PFSK-1 (cell line): Measurements from ENCODE around the gene CWC27.

Experiments used
- FOXP2 ChIP-seq: optimal IDR thresholded peaks from 2 replicates; pipeline ENCODE3; 2011; ENCODE audit warnings: borderline replicate concordance, control low read depth, inconsistent platforms; ENCODE audit not compliant: insufficient read depth; ENCODE audit errors: extremely low read length, extremely low read depth
- POLR2AphosphoS5 ChIP-seq: IDR thresholded peaks from 2 replicates; pipeline ENCODE4 v1.6.1; 2012; ENCODE audit warnings: low read depth, mild to moderate bottlenecking, control low read depth, low read length, moderate library complexity
- SIN3A ChIP-seq: IDR thresholded peaks from 2 replicates; pipeline ENCODE4 v1.6.1; 2012; ENCODE audit warnings: mild to moderate bottlenecking, low read length, moderate library complexity, borderline replicate concordance; ENCODE audit not compliant: insufficient read depth
- TAF1 ChIP-seq: IDR thresholded peaks from 2 replicates; pipeline ENCODE4 v1.6.1; 2012; ENCODE audit warnings: low read length, control low read depth, borderline replicate concordance; ENCODE audit not compliant: insufficient read depth
- TF ChIP-seq, protein P1 (sequence below), 2 experiments: IDR thresholded peaks; 2 replicates each; pipeline versions ENCODE4 v1.6.1 to v1.8.0; 2011 to 2012; ENCODE audit warnings: low read depth in 2 of 2, low read length in 2 of 2, control low read depth in 1 of 2, inconsistent platforms in 1 of 2, mild to moderate bottlenecking in 1 of 2, moderate library complexity in 1 of 2; ENCODE audit not compliant: insufficient read depth in 1 of 2

Gene CWC27

DNA sequence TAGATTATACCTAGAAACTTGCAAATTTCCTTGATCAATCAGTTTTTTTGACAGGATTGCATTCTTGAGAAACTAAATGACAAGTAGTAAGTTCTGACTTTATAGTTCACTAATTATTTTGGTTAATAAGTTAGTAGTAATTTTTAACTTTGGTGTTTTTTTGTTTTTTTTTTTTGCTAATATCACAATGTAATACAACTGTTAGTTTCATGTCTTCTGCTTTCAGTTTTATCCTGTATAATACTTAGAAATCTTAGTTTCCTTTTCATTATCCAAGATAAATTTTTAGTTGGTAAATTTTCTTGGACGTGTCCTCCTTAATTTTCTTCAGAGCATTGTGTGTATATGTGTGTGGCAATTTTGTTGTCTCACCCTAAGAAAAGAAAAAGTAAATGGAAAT is 57.8 kb downstream of the CWC27 start:
- no peak for TF ChIP-seq TAF1
- no peak for TF ChIP-seq SIN3A
- TF ChIP-seq POLR2AphosphoS5, result no peak
- TF ChIP-seq, protein P1, sequence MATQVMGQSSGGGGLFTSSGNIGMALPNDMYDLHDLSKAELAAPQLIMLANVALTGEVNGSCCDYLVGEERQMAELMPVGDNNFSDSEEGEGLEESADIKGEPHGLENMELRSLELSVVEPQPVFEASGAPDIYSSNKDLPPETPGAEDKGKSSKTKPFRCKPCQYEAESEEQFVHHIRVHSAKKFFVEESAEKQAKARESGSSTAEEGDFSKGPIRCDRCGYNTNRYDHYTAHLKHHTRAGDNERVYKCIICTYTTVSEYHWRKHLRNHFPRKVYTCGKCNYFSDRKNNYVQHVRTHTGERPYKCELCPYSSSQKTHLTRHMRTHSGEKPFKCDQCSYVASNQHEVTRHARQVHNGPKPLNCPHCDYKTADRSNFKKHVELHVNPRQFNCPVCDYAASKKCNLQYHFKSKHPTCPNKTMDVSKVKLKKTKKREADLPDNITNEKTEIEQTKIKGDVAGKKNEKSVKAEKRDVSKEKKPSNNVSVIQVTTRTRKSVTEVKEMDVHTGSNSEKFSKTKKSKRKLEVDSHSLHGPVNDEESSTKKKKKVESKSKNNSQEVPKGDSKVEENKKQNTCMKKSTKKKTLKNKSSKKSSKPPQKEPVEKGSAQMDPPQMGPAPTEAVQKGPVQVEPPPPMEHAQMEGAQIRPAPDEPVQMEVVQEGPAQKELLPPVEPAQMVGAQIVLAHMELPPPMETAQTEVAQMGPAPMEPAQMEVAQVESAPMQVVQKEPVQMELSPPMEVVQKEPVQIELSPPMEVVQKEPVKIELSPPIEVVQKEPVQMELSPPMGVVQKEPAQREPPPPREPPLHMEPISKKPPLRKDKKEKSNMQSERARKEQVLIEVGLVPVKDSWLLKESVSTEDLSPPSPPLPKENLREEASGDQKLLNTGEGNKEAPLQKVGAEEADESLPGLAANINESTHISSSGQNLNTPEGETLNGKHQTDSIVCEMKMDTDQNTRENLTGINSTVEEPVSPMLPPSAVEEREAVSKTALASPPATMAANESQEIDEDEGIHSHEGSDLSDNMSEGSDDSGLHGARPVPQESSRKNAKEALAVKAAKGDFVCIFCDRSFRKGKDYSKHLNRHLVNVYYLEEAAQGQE (IDR thresholded peaks at IDR 0.05; ENCODE audit: insufficient read depth in 1 of 2, low read depth in 2 of 2, low read length in 2 of 2), result no peak
- no peak for TF ChIP-seq FOXP2

DNA sequence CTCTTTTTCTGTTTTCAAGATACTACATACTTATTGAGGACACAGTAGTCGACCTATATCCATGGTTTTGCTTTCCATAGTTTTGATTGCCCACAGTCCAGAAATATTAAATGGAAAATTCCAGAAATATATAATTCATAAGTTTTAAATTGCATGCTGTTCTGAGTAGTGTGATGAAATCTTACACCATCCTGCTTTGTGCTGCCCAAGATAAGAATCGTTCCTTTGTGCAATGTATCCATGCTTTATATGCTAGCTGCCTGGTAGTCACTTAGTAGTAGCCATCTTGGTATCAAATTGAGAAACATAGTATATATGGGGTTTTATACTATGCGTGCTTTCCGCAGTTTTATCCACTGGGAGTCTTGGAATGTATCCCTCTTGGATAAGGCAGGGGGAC is 59.0 kb downstream of the CWC27 start:
- TF ChIP-seq POLR2AphosphoS5 (no peak), SIN3A (no peak), FOXP2 (no peak), TAF1 (no peak)
- TF ChIP-seq, protein P1 (IDR thresholded peaks at IDR 0.05; ENCODE audit: insufficient read depth in 1 of 2, low read depth in 2 of 2, low read length in 2 of 2), result no peak

DNA sequence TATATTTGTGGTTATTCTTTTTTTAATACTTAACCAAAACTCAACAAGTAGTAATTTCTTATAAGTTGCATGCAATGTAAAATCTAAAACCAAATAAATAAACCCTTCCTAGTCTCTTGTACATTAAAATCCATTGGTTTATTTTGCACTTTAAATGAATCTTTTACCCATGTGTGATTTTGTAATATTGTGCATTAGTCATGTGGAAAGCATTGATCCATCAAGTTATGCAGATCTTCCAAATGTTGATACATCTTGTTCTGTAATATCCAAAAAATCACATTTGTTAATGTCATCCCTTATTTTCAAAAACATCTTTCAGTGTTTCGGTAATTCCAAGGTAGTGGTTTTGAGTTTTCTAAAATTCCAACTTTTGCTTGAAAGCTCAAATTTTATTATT is 63.3 kb downstream of the CWC27 start:
- TF ChIP-seq, protein P1 (IDR thresholded peaks at IDR 0.05; ENCODE audit: insufficient read depth in 1 of 2, low read depth in 2 of 2, low read length in 2 of 2), result no peak
- TF ChIP-seq SIN3A, result no peak
- no peak for TF ChIP-seq TAF1
- TF ChIP-seq POLR2AphosphoS5, result no peak
- TF ChIP-seq FOXP2, result no peak

DNA sequence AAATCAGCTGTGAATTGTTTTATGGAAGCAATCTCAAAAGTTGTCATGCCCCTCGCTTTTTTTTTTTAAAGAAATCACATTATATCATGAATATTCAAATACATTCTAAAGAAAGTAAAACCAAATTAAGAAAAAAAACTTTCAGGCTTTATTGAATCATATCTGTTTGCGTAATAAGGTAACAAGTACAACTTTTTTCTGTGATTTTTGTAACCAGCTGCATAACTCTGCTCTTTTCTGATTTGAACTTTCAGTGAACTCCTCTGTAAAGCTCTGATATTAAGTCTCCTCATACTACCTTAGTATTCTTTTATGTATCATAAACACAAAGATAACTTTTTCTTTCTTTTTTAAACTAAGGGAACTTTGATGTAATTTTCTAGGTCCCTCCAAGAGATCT is 65.3 kb downstream of the CWC27 start:
- TF ChIP-seq POLR2AphosphoS5, result no peak
- TF ChIP-seq, protein P1 (IDR thresholded peaks at IDR 0.05; ENCODE audit: insufficient read depth in 1 of 2, low read depth in 2 of 2, low read length in 2 of 2), result no peak
- no peak for TF ChIP-seq TAF1
- no peak for TF ChIP-seq SIN3A
- no peak for TF ChIP-seq FOXP2

DNA sequence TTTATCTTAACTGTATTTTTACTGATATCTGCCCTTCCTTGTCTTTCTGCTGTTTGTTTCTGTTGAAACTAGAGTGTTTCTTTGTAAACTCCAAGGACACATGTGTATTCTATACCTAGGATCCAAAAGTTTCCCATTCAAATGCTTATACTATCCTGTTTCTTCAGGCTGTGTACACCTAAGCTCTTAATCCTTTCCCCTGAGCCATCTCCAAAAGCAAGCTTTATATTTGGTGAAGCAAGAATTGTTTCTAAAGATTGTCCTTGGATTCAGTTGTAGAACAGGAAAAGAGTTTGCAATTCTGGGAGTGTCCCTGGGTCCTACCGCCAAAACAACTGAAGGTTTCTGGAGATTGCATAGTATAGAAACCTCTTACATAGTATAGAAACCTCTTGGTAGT is 65.9 kb downstream of the CWC27 start:
- TF ChIP-seq SIN3A (no peak), TAF1 (no peak), FOXP2 (no peak), POLR2AphosphoS5 (no peak)
- TF ChIP-seq, protein P1 (IDR thresholded peaks at IDR 0.05; ENCODE audit: insufficient read depth in 1 of 2, low read depth in 2 of 2, low read length in 2 of 2), result no peak
